A673 (cell line): ENCODE results near the gene PARP3. TPM values are rescaled to one million over a fixed set of nuclear protein-coding genes. Genes with fewer than 3 reads are reported as not detected.

Experiments
- BruUV-seq: library from RNA; stranded (reverse); fragments of 400-500 nt; replicated peaks from 2 replicates; lab custom pipeline; 2021; lab: Mats Ljungman, UMichigan
- CTCF ChIA-PET: fragments of 300-600 bp; sonication (Branson Sonifier 250); formaldehyde crosslinking; loops from one replicate; lab custom pipeline; 2022; ENCODE audit warnings: antibody characterized with exemption; lab: Charles Lee
- POLR2A ChIA-PET: fragments of 300-600 bp; sonication (Branson Sonifier 250); formaldehyde crosslinking; loops from one replicate; lab custom pipeline; 2022; ENCODE audit warnings: antibody characterized with exemption; ENCODE audit not compliant: low non-redundant PET; lab: Charles Lee
- DNase-seq: peaks from one replicate; pipeline ENCODE4 v3.0.0-alpha.2; 2015; ENCODE audit warnings: low spot score
- H3K27ac ChIP-seq: fragments of 200-600 bp; sonication (generic); 2 replicates; pipeline ENCODE4 v1.5.1; 2016; ENCODE audit warnings: mixed run types, low read depth, mild to moderate bottlenecking, mixed read lengths, antibody characterized with exemption, low read length; ENCODE audit not compliant: poor library complexity, severe bottlenecking
- H3K27me3 ChIP-seq: fragments of 200-600 bp; sonication (generic); replicated peaks from 2 replicates; pipeline ENCODE4 v1.6.1; 2017; ENCODE audit warnings: mixed run types, low read depth, mild to moderate bottlenecking, mixed read lengths, antibody characterized with exemption, low read length; ENCODE audit not compliant: insufficient read depth, poor library complexity
- H3K36me3 ChIP-seq: fragments of 200-600 bp; sonication (generic); 2 replicates; pipeline ENCODE4 v1.6.1; 2016; ENCODE audit warnings: mixed run types, mild to moderate bottlenecking, mixed read lengths, antibody characterized with exemption, low read length; ENCODE audit not compliant: insufficient read depth, poor library complexity, severe bottlenecking
- H3K4me1 ChIP-seq: fragments of 200-600 bp; sonication (generic); 2 replicates; pipeline ENCODE4 v1.6.1; 2017; ENCODE audit warnings: mixed run types, mild to moderate bottlenecking, mixed read lengths, antibody characterized with exemption, low read length; ENCODE audit not compliant: insufficient read depth, poor library complexity, severe bottlenecking
- H3K4me3 ChIP-seq: fragments of 200-600 bp; sonication (generic); 2 replicates; pipeline ENCODE4 v1.5.1; 2016; ENCODE audit warnings: low read depth, mixed run types, mild to moderate bottlenecking, mixed read lengths, low read length; ENCODE audit not compliant: poor library complexity, severe bottlenecking
- H3K9me3 ChIP-seq: fragments of 200-600 bp; sonication (generic); 2 replicates; pipeline ENCODE4 v1.6.1; 2016; ENCODE audit warnings: mixed run types, low read depth, mild to moderate bottlenecking, mixed read lengths, antibody characterized with exemption, low read length; ENCODE audit not compliant: poor library complexity, severe bottlenecking
- CTCF ChIP-seq: fragments of 300-800, 200-600 bp; sonication (generic); conservative IDR thresholded peaks from 2 replicates; pipeline ENCODE4 v1.5.1; 2017; ENCODE audit warnings: low read depth, mild to moderate bottlenecking, antibody characterized with exemption, low read length, moderate library complexity, mixed read lengths
- EZH2 ChIP-seq: fragments of 200-600 bp; sonication (generic); IDR thresholded peaks from 2 replicates; pipeline ENCODE4 v1.6.1; 2017; ENCODE audit warnings: borderline replicate concordance, low read depth, mild to moderate bottlenecking, mixed read lengths, antibody characterized with exemption, low read length; ENCODE audit not compliant: poor library complexity, severe bottlenecking
- intact Hi-C: fragments of 100-400 bp; cut with micrococcal nuclease; formaldehyde crosslinking; loops from one replicate; pipeline ENCODE4 v1.10.0; 2022; ENCODE audit not compliant: unreplicated experiment
- total RNA-seq: library from RNA; stranded (reverse); gene quantifications from 2 replicates; pipeline ENCODE4 v1.2.3, GENCODE V29; 2021

The PARP3 gene
- total RNA-seq, 1 experiment from 2014 or later = 3.4 TPM

- Histone ChIP-seq H3K36me3 (peaks cover 19% of the 10 kb centered on the region), H3K4me1 (peaks cover 8% of the 10 kb centered on the region), H3K4me3 (no peak overlapping the region), H3K9me3 (no peaks in the 10 kb centered on the region), H3K27ac (no peak overlapping the region), H3K27me3 (no peaks in the 10 kb centered on the region)
- intact Hi-C loops = no loop called here
- POLR2A ChIA-PET = no interaction called here
- CTCF ChIA-PET = no interaction called here
- no peak for TF ChIP-seq CTCF
- TF ChIP-seq EZH2 = no peak
- DNase-seq = no peak
- BruUV-seq = no TSS peak
Observed at GRCh38 chr3:51997935-51998596, 55.9 kb downstream of the PARP3 start.

Other genes starting within 250 kb of the PARP3 start
- gene GRM2, start 235.3 kb upstream of the PARP3 start, total RNA-seq = 2.9 and 5.6 TPM in 2 replicates
- not detected in 2 replicates for gene IQCF6, start 163.1 kb upstream of the PARP3 start, total RNA-seq
- not detected in 2 replicates for gene IQCF2, start 80.7 kb upstream of the PARP3 start, total RNA-seq
- gene IQCF5, start 66.8 kb upstream of the PARP3 start, total RNA-seq = not detected in 2 replicates
- not detected in 2 replicates for gene IQCF1, start 39.0 kb upstream of the PARP3 start, total RNA-seq
- gene RRP9, start 459 bp upstream of the PARP3 start, total RNA-seq = 25.9 and 32.3 TPM in 2 replicates
- gene GPR62, start 13.0 kb downstream of the PARP3 start, total RNA-seq = not detected in 2 replicates
- gene PCBP4, start 25.1 kb downstream of the PARP3 start, total RNA-seq = 5.3 and 8.1 TPM in 2 replicates
- 7.3 and 11.4 TPM in 2 replicates for gene ABHD14B, start 31.7 kb downstream of the PARP3 start, total RNA-seq
- gene ABHD14A, start 32.7 kb downstream of the PARP3 start, total RNA-seq = 3.7 and 5.6 TPM in 2 replicates
- gene ACY1, start 41.2 kb downstream of the PARP3 start, total RNA-seq = 6.4 and 9.3 TPM in 2 replicates
- 613 and 624 TPM in 2 replicates for gene RPL29, start 53.5 kb downstream of the PARP3 start, total RNA-seq
- gene DUSP7, start 114.2 kb downstream of the PARP3 start, total RNA-seq = 17.2 and 20.1 TPM in 2 replicates
- gene POC1A, start 212.1 kb downstream of the PARP3 start, total RNA-seq = 16.1 and 17.8 TPM in 2 replicates